Measurements from ENCODE around the gene CRYM. TPM values are rescaled to one million over a fixed set of nuclear protein-coding genes. Genes with fewer than 3 reads are reported as not detected.

The CRYM gene
- polyA plus RNA-seq, 1 experiment: not detected

GRCh38 chr16:21272253-21272652 is 5.8 kb downstream of the CRYM start:
- no peak for DNase-seq (ENCODE audit: low read depth)
- H3K4me3 ChIP-seq (ENCODE audit: low read depth, low read length): no peak overlapping the region
- peaks cover 6% of the 10 kb centered on the region for H3K27me3 ChIP-seq (ENCODE audit: control insufficient read depth, insufficient read depth, low read length)
- CTCF ChIA-PET: interaction anchor here (0.8 to 1.7 kb wide), 4 partner anchors 21 to 84 kb away, joined by 3 to 4 read pairs (median 4); no protein-coding TSS in a partner anchor
- no peaks in the 10 kb centered on the region for H3K36me3 ChIP-seq (ENCODE audit: control insufficient read depth, insufficient read depth, low read length)
- POLR2A ChIA-PET: no interaction called here
- TF ChIP-seq CTCF (IDR thresholded peaks at IDR 0.05; ENCODE audit: insufficient read depth, low read depth, low read length): no peak

- Histone ChIP-seq H3K36me3 (ENCODE audit: control insufficient read depth, insufficient read depth, low read length) (no peaks in the 10 kb centered on the region), H3K27me3 (ENCODE audit: control insufficient read depth, insufficient read depth, low read length) (no peaks in the 10 kb centered on the region; the same call in 1 of the 2 replicates), H3K4me3 (ENCODE audit: low read depth, low read length) (no peak overlapping the region)
- DNase-seq (ENCODE audit: low read depth): no peak
- POLR2A ChIA-PET: no interaction called here
- CTCF ChIA-PET: interaction anchor here (2.7 to 5.2 kb wide), 2 partner anchors 9 to 80 kb away, joined by 8 to 24 read pairs; partner anchors contain the start of gene CRYM
- no peak for TF ChIP-seq CTCF (IDR thresholded peaks at IDR 0.05; ENCODE audit: insufficient read depth, low read depth, low read length)
Observed at GRCh38 chr16:21268236-21268635, 9.9 kb downstream of the CRYM start.

- no peaks in the 10 kb centered on the region; the same call in 1 of the 2 replicates for H3K27me3 ChIP-seq (ENCODE audit: control insufficient read depth, insufficient read depth, low read length)
Observed at GRCh38 chr16:21267298-21267697, 10.8 kb downstream of the CRYM start.

GRCh38 chr16:21265104-21265837 is 12.8 kb downstream of the CRYM start:
- POLR2A ChIA-PET: no interaction called here
- H3K4me3 ChIP-seq (ENCODE audit: low read depth, low read length): no peak overlapping the region
- no peak for TF ChIP-seq CTCF (IDR thresholded peaks at IDR 0.05; ENCODE audit: insufficient read depth, low read depth, low read length)
- no peak for DNase-seq (ENCODE audit: low read depth)
- H3K27me3 ChIP-seq (ENCODE audit: control insufficient read depth, insufficient read depth, low read length): no peaks in the 10 kb centered on the region; the same call in 1 of the 2 replicates
- CTCF ChIA-PET: interaction anchor here (1.2 to 5.2 kb wide), 3 partner anchors 12 to 77 kb away, joined by 3 to 24 read pairs (median 5); partner anchors contain the start of gene CRYM
- H3K36me3 ChIP-seq (ENCODE audit: control insufficient read depth, insufficient read depth, low read length): no peaks in the 10 kb centered on the region

More at GRCh38 chr16:21267298-21267697, 10.8 kb downstream of the CRYM start:
- ChIA-PET POLR2A (no interaction called here), CTCF (interaction anchor here (0.8 to 5.2 kb wide), 2 partner anchors 10 to 13 kb away, joined by 3 to 24 read pairs; partner anchors contain the start of gene CRYM)
- DNase-seq (ENCODE audit: low read depth): no peak
- no peaks in the 10 kb centered on the region for H3K36me3 ChIP-seq (ENCODE audit: control insufficient read depth, insufficient read depth, low read length)
- no peak for TF ChIP-seq CTCF (IDR thresholded peaks at IDR 0.05; ENCODE audit: insufficient read depth, low read depth, low read length)
- H3K4me3 ChIP-seq (ENCODE audit: low read depth, low read length): no peak overlapping the region

- POLR2A ChIA-PET: no interaction called here
- DNase-seq (ENCODE audit: low read depth): no peak
- H3K27me3 ChIP-seq (ENCODE audit: control insufficient read depth, insufficient read depth, low read length): no peaks in the 10 kb centered on the region
- no peak for TF ChIP-seq CTCF (IDR thresholded peaks at IDR 0.05; ENCODE audit: insufficient read depth, low read depth, low read length)
- CTCF ChIA-PET: interaction anchor here (1.2 to 5.2 kb wide), 3 partner anchors 13 to 76 kb away, joined by 3 to 24 read pairs (median 5); partner anchors contain the start of gene CRYM
- no peaks in the 10 kb centered on the region for H3K36me3 ChIP-seq (ENCODE audit: control insufficient read depth, insufficient read depth, low read length)
- H3K4me3 ChIP-seq (ENCODE audit: low read depth, low read length): no peak overlapping the region
Observed at GRCh38 chr16:21264571-21265036, 13.5 kb downstream of the CRYM start.

Data from BJ (cell line).